Effector CD8-positive, alpha-beta T cell (primary cell): ENCODE results near the gene PRR20B.
"Not testable (repeated sequence)": the region's sequence is repeated elsewhere in the genome, so short reads cannot be mapped to it uniquely, and the experiment has no call there.

Source experiments
- DNase-seq: peaks from one replicate; lab custom pipeline; 2025; lab: John Stamatoyannopoulos, UW
- total RNA-seq, 4 experiments: gene quantifications; one replicate each; lab custom pipeline; 2026; lab: John Stamatoyannopoulos, UW

The PRR20B gene
- 0 reads per million in 4 experiments for total RNA-seq

DNA sequence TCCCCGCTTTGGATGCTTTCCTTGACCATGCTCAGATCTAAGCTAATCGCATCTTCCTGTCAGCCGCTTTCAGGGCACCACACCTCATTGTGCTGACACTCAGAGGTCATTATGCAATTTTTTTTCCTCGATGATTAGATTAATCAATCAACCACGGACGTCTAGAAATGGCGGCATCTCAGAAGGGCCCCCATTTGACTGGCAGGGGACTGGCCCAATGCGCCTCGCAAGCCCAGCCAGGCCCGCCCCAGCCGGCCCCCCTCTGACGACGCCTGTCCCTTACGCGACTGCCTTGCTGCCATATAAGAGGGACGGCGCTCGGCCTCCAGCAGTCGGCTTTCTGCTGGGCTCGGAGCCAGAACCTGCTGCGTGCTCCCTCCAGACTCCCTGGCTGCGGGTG is at the start of gene PRR20B:
Gene PRR20B, plus strand, starts transcription at position 301 of the 400 bp plus-strand sequence. CDS start 387 bp downstream, outside the sequence.
- not testable (repeated sequence) for DNase-seq

DNA sequence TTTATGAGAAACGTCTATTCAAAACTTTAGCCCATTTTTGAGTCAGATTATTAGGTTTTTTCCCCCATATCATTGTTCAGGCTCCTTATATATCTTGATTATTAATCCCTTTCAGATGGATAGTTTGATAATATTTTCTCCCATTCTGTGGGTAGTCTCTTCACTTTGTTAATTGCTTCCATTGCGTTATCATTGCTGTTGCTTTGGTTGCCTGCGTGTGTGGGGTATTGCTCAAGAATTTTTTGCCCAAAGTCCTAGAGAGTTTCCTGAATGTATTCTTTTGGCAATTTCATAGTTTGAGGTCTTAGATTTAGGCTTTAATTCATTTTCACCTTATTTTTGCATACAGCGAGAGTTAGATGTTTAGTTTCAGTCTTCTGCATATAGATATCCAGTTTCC is 32.3 kb upstream of the PRR20B start:
- DNase-seq = no peak

DNA sequence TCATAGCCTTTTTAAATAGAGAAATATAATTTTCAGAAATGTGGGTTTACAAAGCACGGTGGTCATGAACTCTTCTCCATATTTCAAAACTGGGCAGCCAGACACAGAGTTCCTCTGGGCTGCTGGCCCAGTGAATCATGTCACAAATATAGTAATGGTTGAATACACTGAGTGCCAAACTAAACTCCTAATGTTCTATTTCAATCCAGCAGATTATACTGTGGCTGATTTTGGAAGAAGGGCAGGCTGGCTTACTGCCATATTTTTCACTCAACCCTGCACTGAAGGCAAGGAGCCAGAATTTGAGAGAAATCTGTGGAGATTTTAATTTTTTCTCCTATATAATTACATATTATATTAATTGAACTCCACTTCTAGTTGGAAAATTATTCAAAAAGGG is 23.6 kb upstream of the PRR20B start:
- DNase-seq = no peak

DNA sequence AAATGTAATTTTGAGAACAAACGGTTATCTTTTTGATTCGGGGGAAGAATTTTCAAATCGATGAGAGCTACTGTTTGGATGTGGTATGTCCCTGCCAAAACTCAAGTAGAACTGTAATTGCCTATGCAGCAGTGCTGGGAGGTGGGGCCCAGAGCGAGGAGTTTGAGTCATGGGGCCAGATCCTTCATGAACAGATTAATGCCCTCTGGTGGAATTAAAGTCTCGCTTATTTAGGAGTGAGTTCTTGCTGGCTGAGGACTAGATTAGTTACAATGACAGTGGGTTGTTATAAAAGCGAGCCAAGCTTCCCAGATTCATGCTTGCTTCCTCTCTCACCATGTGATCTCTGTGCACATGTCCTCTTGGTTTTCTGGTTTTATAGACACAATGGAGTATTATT is 18.4 kb upstream of the PRR20B start:
- DNase-seq = no peak

DNA sequence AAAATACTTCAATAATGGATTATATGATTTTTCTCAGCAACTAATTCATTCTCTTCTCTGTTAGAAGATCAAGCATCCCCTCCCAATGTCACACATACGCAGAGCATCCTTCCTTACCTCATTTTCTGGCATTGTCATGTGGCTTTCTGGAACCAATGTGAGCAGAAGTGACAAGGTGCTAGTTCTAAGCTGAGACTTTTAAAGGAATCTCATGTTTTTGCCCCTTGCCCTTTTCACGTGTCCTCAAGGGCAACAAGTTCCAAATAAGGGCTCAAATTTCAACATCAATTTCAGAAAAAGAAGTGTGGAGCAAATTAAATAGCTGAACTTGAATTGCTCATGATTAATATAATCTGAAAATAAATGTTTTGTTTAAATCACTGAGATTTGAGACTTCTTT is 11.2 kb upstream of the PRR20B start:
- no peak for DNase-seq

DNA sequence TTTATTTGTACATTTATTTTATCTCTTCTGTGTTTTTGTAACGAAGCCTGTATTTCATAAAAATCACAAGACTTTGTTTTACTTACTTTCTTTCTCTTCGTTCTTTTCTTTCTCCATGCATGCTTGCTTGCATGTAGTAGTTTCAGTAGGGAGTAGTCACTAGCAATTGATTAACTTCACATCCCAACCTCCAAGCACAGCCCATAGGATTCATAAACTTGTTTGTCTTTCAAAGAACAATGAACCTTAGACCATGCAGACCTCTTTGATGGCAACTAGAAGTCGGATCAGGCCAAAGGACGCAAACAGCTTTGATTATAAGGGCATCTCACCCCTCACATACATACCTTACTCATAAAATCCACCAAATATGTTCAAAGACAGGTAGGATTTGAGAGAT is 9.7 kb upstream of the PRR20B start:
- no peak for DNase-seq

DNA sequence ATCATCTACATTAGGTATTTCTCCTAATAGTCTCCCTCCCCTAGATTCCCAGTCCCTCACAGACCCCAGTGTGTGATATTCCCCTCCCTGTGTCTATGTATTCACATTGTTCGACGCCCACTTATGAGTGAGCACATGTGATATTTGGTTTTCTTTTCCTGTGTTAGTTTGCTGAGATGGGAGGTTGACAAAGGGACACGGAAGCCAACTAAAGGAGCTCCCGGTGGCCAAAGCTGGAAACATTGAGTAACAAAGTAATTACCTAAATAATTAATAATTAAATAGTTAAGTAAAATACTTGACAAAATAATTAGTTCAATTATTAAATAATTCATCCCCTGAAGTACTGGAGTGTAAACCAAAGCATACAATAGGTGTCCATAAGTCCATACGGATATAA is 8.3 kb upstream of the PRR20B start:
- no peak for DNase-seq

DNA sequence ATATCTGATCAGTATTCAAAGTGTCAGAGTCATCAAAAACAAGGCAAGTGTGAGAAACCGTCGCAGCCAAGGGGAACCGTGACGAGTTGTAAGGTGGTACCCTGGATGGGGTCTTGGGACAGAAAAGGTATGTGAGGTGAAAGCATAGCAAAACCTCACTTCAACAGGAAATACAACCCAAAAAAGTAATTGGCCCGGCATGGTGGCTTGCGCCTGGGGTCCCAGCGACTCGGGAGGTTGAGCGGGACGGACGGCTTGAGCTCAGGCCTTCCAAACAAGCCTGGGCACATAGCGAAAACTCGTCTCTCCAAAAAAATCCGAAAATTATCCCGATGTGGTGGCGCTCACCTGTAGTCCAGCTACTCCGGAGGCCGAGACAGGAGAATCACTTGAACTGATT is 7.5 kb upstream of the PRR20B start:
- not testable (repeated sequence) for DNase-seq

DNA sequence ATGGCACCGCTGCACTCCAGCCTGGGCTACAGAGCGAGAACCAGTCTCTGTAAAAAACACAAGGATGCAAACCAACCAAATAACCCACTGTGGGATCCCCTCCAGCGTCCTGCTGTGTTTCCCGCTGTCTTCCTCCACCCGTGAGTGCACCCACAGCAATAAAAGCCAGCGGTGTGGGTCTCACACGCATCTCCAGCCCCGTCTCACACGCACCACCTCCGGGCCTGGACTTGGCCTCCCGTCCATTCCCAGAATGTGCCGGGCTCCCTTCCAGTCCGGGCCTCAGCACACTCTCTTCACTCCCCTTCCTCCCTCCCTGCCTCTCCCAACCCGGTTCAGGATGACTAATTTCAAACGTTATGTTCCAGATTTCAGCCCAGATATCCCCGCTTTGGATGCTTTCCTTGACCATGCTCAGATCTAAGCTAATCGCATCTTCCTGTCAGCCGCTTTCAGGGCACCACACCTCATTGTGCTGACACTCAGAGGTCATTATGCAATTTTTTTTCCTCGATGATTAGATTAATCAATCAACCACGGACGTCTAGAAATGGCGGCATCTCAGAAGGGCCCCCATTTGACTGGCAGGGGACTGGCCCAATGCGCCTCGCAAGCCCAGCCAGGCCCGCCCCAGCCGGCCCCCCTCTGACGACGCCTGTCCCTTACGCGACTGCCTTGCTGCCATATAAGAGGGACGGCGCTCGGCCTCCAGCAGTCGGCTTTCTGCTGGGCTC is 6.9 kb upstream of the PRR20B start, which contains the start of gene PRR20A:
Gene PRR20A, plus strand, starts transcription at position 684 of the 734 bp plus-strand sequence. CDS start 387 bp downstream, outside the sequence.
- DNase-seq = not testable (repeated sequence)

DNA sequence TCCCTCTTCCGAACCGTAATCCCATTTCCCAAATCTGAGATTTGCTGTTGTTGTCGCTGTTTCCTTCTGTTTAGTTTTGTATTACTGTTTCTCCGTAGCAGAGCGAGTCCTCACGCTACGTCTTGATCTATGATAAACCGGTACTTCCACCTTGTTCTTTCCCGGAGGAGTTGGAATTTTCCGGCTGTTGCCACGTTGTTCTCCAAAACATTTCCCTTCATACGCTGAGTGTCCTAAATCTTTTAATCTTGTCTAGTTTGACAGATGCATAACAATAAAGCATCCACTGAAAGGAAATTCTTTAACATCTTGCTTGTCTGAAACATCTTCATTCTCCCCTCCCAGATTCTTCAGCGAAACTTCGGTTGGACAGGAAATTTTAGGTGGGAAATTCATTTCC is 818 bp downstream of the PRR20B start:
- DNase-seq = not testable (repeated sequence)

DNA sequence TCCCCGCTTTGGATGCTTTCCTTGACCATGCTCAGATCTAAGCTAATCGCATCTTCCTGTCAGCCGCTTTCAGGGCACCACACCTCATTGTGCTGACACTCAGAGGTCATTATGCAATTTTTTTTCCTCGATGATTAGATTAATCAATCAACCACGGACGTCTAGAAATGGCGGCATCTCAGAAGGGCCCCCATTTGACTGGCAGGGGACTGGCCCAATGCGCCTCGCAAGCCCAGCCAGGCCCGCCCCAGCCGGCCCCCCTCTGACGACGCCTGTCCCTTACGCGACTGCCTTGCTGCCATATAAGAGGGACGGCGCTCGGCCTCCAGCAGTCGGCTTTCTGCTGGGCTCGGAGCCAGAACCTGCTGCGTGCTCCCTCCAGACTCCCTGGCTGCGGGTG is 6.5 kb downstream of the PRR20B start, which contains the start of gene PRR20C:
Gene PRR20C, plus strand, starts transcription at position 301 of the 400 bp plus-strand sequence. CDS start 387 bp downstream, outside the sequence.
- not testable (repeated sequence) for DNase-seq

DNA sequence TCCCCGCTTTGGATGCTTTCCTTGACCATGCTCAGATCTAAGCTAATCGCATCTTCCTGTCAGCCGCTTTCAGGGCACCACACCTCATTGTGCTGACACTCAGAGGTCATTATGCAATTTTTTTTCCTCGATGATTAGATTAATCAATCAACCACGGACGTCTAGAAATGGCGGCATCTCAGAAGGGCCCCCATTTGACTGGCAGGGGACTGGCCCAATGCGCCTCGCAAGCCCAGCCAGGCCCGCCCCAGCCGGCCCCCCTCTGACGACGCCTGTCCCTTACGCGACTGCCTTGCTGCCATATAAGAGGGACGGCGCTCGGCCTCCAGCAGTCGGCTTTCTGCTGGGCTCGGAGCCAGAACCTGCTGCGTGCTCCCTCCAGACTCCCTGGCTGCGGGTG is 13.0 kb downstream of the PRR20B start, which contains the start of gene PRR20D:
Gene PRR20D, plus strand, starts transcription at position 301 of the 400 bp plus-strand sequence. CDS start 387 bp downstream, outside the sequence.
- DNase-seq = not testable (repeated sequence)

DNA sequence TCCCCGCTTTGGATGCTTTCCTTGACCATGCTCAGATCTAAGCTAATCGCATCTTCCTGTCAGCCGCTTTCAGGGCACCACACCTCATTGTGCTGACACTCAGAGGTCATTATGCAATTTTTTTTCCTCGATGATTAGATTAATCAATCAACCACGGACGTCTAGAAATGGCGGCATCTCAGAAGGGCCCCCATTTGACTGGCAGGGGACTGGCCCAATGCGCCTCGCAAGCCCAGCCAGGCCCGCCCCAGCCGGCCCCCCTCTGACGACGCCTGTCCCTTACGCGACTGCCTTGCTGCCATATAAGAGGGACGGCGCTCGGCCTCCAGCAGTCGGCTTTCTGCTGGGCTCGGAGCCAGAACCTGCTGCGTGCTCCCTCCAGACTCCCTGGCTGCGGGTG is 19.6 kb downstream of the PRR20B start, which contains the start of gene PRR20E:
Gene PRR20E, plus strand, starts transcription at position 301 of the 400 bp plus-strand sequence. CDS start 387 bp downstream, outside the sequence.
- not testable (repeated sequence) for DNase-seq

DNA sequence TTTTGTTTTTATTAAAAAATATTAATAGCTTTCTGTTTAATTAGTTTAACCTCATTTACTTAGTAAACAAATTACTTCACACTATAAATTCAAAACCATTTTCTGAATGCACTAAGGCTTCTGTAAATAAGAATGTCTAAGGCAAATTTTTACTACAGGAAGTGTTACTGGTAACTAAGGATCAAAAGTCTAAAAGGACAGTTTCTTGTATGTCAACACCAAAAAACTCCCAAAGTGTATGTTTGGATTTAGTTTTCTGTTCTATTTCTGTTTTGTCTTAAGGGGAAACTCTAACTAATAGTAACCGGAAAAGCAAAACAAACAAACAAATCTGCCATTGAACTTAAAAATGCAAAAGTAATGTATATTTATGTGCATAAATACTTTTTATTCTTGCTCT is 44.4 kb downstream of the PRR20B start:
- no peak for DNase-seq
